Right renal pelvis (tissue), 4 donors: Measurements from ENCODE around the gene SEMA3B. TPM values are rescaled to one million over a fixed set of nuclear protein-coding genes. Genes with fewer than 3 reads are reported as not detected.
"Not testable (repeated sequence)": the region's sequence is repeated elsewhere in the genome, so short reads cannot be mapped to it uniquely, and the experiment has no call there.

Source experiments
- DNase-seq, 4 donors: peaks; one replicate each; pipeline ENCODE4 v3.0.0-alpha.2; 2013; ENCODE audit warnings: low read depth in 4 of 4, low spot score in 3 of 4, missing footprints in 1 of 4
- polyA plus RNA-seq, 4 donors: library from polyadenylated mRNA; unstranded; fragments of 120-200 nt; gene quantifications; one replicate each; pipeline ENCODE4 v1.2.1, GENCODE V29; 2013; ENCODE audit not compliant: insufficient read length in 4 of 4

Gene SEMA3B
- polyA plus RNA-seq, 4 donors = 86.9 to 125 (median 92.2) TPM

DNA sequence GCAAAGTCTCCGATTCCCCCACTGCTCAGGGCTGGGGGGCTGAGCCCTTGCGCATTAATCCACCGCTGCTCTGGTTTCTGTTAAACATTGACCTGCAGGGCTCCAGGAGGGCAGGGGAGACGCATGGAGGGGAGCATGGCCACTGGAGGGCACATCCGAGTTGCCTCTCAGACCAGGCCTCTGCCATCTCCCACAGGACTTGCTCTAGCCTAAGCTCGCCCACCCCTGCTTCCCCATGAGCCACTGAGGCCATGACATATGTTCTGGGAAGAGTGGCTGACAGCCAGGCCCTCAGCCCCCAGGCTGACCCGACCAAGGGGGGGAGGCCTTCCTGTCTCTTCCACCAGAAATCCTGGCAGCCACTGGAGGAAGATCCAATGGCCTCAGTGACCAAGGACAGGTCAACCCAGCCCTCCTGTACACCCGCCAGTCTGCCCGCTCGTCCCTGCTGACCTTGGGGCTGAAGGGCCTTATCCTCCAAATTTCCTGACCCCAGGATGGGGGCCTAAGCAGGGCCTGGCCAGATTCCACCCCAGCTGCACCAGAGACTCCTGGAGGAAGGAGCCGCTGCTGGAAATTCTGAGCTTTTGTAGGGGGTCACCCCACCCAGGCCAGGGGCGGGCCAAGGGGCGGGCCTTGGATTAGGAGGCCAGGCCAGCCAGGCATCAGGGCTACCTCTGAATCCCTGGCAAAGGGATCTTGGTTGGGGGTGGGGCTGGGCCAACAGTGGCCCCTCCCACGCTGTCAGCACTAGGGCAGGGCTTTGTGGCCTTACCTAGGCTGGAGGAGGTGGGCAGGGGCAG is 34.3 kb downstream of the SEMA3B start, which contains the start of gene HYAL1:
Gene HYAL1, minus strand, starts transcription at position 562 of the 803 bp plus-strand sequence. CDS start 618 bp downstream, outside the sequence.
- DNase-seq = no peak

DNA sequence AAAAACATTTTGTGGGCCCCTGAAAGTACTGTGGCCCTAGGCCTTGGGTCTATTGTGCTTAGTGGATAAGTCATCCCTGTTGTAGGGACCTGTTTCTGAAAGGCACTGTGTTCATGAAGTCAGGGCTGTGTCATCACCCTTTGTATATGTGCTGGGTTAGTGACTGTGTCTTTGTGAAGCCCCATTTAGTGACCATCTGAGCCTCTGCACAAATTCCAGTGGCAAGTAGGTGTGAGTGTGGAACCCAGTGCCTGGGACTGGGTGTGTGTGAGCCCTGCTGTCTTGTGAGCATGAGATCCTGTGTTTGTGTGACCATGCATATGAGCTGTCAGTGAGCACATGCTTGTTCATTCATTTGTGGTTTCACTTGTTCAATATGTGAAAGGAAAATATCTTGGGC is 35.7 kb downstream of the SEMA3B start:
- no peak for DNase-seq

DNA sequence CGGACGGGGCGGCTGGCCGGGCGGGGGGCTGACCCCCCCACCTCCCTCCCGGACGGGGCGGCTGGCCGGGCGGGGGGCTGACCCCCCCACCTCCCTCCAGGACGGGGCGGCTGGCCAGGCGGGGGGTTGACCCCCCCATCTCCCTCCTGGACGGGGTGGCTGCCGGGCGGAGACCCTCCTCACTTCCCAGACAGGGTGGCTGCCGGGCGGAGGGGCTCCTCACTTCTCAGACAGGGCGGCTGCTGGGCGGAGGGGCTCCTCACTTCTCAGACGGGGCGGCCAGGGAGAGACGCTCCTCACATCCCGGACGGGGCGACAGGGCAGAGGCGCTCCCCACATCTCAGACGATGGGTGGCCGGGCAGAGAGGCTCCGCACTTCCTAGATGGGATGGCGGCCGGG is 43.1 kb downstream of the SEMA3B start:
- not testable (repeated sequence) for DNase-seq

DNA sequence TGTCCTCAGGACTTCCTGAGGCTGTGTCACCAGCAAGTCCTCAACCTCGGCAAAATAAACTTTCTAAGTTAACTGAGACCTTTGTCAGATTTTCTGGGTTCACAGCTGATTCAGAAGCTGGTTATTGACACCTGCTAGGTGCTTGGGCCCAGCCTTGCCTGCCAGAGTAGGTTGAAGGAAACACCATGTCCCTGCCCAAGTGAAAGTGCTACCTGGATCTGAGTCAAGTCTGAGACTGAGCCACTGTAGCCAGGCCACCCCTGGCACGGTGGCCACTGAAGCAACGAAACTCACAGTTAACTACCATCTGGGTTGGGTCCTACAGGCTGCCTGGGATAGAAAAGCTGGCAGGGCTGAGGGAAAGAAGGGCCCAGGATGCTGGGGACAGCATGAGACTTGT is 45.4 kb downstream of the SEMA3B start:
- no peak for DNase-seq

DNA sequence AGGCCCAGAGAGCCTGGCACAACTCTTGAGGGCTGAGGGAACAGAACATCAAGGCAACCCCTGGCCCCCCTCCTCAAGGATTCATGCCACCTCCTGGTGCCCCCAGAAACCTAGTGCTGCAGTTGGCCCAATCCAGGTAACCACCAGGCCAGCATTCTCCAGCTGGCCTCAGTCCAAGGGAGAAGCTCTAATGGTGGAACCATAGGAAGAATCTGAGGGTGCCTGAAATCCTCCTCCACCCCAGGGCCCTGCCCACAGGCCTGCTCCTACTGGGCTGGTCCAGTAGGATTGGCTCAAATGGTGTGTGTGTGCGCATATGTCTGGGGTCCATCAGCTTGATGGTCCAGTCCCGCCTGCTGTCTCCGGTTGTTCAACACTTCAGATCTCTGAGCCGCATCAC is 45.9 kb downstream of the SEMA3B start:
- DNase-seq = no peak

DNA sequence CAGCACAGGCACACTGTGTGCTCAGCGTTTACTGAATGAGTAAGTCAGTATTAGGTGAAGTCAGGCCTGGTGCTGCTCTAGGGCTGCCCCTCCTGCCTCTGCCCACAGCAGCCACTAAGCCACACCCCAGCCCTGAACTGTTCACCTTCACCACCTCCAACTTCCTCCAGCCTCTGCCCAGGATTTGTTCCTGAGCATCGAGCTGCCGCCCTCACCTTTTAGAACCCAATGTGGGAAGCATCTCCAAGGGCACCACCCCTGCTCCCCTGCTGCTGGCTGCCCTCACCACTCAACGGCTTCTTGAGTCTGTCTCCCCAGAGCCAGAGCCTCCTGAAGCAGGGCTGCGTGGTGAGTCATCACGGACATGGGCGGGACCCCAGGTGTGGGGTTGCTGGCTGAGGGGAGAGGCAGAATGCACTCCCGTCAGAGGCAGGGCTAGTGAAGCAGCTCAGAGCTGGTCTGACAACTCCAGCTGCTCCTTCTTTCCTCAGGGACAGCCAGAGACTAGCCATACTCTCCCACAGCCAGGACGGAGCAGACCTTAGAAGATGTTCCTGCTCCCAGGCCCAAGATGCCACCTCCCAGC is 47.8 kb downstream of the SEMA3B start:
- DNase-seq = no peak

DNA sequence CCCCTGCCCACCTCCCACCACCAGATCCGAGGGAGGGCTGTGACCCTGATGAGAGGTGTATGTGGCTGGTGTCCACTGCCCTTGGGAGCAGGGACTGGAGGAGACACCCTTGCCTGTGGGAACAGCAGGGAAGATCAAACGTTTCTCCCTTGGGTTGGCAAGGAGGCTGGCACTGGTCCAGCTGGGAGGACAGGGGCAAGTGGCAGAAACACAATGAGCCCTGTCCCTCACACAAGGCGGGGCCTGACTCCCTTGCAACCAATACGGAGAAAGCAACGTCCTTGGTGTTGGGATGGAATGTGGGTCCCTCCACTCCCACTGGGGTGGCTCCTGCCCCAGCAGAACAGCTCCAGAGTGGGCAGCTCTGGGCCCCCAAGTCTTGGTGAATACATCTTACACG is 48.4 kb downstream of the SEMA3B start:
- DNase-seq = no peak

DNA sequence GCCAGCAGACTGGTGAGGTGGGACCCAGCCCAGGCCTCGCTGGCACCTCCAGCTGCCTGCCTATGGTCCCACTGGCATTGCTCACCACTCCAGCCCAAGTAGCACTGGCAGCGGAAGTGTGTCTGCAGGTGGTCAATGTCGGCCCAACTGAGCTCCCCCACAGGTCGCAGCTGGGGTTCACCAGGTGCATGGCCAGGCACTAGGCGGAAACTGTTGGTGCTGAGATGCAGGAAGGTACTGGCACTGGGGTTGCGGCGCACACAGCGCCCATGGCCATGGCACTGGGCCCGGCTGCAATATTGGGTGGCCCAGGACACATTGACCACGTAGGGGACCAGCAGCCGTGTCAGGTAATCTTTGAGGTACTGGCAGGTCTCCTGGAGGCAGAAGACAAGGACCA is 49.2 kb downstream of the SEMA3B start:
- no peak for DNase-seq

DNA sequence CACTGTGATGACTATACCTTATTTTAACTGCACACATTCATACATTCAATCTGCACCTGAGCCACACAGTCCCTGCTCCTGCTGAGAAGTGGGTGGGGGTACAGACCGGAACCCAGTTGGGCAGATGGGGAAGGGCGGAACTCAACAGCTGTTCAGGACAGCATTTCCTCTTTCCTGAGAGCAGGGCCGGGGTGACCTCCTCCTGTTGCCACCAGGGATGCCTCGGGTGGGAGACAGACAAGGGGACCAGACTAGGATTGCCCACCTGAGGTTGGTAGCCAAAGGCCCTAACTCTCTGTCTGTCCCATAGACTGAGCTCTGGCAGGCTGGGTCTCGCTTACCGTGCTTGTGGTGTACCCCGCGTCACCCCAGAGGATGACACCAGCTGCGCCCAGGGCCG is 49.7 kb downstream of the SEMA3B start:
- DNase-seq = no peak

DNA sequence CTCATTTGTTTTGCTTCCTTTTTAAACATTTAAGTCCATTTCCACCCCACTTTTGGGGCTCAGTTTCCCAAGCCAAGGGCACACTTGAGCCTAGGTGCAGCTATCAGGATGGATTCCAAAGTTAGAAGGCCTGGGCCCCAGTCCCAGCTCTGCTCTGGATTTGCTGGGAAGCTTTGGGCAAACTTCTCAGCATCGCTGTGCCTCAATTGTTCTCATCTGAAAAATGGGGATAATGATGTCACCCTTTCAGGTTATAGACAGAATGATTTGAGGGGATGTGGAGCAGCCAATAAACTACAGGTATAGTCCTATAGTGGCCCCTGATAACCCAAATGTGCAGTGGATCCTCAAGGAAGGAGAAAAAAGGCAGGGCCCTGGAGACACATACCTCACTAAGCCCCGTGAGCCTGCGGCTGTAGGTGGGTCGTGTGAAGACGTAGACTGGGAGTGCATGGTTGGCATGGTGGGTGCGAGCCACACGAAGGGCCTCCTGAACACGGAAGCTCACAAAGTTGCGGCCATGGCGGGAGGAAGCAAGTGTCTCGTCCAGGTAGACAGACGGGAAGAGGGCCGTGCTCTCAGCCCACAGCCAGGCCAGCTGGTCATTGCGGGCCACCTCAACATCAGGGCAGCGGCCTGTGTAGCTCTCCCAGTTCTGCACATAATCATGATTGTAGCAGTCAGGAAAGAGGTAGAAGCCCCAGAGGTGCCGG is 50.4 kb downstream of the SEMA3B start:
- DNase-seq = no peak

DNA sequence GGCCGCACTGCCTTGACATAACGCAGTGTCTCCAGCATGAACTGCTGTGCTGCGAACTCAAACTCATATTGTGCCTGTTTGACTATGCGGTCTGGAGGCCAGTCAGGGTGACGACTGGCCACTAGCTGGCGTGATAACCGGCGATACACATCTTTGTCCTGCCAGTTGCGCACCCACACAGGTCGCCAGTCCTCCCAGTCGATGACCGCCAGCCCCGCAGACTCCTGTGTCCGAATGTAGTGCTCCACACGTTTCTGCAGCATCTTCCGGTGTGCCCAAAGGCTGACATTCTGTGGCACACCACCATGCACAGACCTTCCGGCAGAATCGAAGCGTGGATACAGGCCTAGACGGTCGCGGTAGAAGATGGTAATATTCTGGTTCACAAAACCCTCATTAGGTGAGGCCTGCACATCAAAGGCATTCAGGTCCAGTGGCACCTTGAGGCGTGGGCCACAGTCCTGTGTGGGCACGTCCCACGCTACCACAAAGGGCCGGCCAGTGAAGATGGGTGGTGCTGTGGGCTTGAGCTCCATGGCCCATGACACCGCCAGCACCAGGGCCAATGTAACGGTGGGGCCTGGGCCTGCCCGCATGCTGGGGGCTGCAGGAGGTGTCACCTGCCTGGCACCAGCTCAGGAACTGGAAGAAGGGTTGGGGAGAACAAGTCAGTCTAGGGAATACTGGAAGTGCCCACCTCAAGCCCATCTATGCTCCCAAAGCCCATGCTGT is 51.1 kb downstream of the SEMA3B start:
- no peak for DNase-seq

DNA sequence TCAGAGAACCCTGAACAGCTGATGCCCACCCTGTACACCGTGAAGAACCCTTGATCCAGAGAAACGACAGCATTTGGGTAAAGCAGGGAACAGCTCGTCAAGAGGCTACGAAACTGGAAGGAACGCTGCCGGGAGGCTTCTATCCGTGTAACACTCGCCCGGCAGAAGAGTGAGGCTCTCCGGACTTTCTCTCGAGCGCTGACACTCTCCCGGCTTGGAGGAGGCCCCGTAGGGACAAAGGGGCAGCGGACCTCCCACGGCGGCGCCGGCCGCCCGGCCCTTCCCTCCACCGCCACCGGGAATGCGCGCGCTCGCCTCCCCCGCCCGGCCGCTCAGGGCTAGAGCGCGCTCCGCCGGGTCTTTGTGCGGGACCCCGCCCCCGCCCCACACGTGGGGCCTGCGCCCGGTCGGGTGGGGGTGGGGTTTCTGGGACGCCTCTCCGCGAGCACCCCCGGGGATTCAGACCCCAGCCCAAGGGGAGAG is 51.9 kb downstream of the SEMA3B start:
- peak in 1 of 4 donors; percentile 78 for DNase-seq

DNA sequence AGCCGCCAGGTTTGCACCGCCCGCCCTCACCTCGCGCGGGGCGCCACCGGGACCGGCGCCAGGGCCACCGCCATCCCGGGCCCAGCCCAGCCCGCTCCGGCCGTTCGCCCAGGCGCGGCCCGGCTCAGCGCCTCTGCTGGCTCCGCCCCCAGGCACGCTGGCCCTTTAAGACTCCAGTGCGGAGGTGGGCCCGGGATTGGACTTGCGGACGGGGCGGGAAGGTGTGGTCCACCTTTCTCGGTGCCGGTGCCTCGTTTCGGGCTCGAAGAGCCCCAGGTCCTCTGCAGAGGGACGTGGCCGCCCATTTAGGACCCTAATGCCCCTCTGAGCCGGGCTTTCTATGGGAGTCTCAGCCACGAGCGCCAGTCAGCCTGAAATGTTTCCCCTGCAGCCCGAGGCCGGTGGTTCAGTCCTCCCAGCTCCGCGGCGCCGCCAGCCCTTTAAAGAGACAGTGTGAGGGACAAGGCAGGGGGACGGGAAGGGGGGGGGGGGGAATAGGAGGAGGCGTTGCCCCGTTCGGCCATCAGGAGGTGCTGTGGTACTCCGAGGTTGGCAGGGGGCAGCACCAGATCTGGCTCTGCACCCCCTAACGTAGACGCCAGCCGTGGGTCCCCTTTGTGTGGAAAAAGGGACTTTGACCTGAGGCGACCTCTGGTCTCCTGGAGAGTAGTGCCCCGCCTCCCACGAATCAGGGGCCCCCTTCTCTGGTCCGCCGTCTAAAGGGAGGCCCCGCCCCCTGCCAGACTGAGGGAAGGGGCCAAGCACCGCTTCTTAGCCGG is 52.6 kb downstream of the SEMA3B start:
- peak in 3 of 4 donors; percentile 81 to 86 (median 85) for DNase-seq

DNA sequence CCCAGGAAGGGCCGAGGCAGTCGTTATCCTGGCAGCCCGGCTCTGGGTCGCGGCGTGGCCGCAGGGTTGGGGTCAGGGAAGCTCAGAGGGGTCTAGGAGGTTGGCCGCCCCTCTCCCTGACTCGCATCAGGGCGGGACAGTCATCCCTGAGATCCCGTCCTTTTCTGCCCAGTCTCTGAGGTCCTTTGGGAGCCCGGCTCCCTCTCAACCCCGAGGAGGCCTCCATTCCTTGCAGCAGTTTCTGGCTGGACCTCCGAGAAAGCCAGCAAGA is 53.1 kb downstream of the SEMA3B start:
- DNase-seq = no peak

DNA sequence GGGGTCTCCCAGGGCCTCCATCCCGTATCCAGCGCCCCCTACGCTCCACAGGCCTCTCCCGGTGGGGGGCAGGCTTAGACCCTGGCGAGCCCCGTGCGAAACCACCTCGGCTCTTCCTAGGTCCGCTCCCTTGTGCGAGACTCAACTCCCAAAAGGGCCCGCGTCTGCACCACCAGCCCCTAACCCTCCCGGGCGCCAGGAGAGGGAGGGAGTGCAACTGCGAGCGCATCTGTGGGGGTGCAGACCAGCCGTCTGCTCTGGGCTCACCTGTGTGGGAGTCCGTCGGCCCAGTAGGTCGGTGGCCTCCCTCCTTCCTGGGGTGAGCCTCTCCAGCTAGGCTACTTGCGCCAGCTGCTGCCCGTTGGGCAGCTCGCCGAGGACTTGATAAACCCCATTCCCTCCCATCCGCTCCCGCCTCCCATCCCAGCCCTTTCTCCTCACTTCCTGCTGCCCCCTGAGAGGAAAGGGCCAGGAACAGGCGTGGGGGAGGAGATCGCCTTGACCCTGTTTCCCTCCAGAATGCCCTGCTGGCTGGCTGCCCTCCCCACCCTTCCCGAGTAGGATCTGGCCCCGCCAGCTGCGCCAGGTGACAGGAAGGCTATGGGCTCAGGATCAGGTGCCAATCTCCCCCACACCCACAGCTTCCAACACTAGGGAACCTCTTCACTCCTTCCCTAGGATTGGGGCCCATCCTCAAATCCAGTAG is 53.6 kb downstream of the SEMA3B start, which contains the start of gene HYAL2:
Gene HYAL2, minus strand, starts transcription at position 360 of the 706 bp plus-strand sequence. CDS start 2,256 bp downstream, outside the sequence.
- no peak for DNase-seq

DNA sequence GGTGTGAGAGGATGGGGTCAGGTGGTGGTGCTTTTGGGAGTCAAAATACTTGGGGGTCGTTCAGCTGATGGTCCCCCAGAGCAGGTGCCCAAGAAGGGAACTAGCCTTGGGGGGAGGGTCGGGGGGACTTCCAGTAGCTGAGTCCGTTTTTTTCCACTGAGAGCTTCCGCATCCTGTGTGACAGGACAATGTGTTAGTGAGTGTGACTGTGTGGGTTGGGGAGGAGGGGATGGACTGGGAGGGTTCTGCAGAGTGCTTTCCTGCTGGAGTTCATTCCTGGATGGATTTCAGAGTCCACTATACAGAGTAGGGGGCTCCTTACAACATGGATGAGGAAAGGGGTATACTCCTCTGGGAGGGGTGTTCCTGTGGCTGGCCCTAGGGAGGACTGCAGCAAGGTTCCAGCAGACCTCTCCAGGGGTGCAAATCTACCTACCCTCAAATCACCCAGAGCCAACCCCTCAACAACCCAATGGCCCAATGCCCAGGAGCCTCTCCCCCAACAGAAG is 54.2 kb downstream of the SEMA3B start:
- DNase-seq = no peak

DNA sequence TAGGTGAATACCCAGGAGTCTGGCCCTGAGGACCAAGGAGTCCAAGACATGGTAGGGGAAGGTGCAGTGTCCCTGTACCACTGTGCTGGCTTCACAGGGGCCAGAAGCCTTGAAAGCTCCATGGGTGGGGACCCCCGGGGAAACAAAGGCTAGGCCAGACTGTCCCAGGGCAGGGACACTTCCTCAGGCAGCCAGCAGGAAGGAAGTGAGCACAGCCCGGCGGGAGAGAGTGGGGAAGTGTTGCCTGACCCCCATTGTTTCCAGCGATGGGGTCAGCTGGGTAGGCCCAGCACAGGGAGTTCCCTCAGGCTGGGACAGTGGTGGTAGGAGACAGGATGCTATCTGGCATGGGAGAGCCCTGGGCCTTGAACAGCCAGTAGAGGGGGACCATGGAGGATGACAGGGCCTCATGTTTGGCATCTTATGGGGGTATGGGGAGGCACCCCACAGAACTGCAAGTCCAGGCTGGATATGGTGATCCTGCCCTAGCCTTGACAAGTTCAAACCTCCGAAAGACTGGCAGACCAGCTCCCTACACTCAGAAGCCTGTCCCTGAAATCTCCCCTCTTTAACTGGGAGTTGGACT is 54.8 kb downstream of the SEMA3B start:
- DNase-seq = no peak

DNA sequence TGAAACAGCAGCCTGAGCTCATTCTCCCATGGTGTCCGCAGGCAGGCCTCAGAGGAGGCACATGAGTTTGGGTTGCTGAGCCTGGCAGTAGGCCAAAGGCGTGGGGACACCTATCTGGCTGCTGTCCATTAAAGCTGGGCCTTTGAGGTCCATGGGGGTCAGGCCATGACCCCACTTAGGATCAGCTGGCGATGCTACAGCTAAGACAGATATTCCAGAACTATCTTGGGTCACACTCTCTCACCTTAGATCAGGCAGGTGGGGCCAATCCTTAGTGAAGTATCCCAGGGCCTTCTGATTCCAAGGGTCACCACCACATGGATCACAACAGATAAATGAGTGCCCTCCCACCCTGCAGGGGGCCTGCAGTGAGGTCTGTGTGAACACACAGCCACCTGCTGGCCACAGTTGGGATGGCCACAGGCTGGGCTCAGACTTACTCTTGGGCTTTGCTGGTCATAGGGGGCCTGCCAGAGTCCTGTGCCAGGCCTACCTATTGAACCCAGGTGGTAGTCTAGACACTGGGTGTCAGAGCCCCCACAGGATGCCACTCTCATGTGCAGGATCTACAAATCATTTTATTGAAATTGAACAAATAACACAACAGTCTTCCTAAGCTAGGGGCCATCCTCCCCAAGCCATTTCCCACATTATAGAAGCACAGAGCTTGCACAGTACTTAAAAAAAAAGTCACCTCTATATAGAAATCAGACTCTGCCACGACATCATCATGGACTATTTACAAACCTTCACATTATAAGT is 55.6 kb downstream of the SEMA3B start:
- DNase-seq = no peak
